Activated CD8-positive, alpha-beta memory T cell treated with anti-CD3 and anti-CD28 coated beads for 36 hours (primary cell): ENCODE data around the gene OR51B5. TPM values are rescaled to one million over a fixed set of nuclear protein-coding genes. Genes with fewer than 3 reads are reported as not detected.

Experiments used
- total RNA-seq, 2 experiments: library from RNA; stranded (reverse); gene quantifications; one replicate each; pipeline ENCODE4 v1.2.3, GENCODE V29; 2021

OR51B5 gene
- total RNA-seq, 2 experiments from 2014 or later = not detected

Other genes starting within 250 kb of the OR51B5 start
- gene OR52A5, start 205.2 kb downstream of the OR51B5 start, total RNA-seq = not detected
- gene OR52A1, start 188.8 kb downstream of the OR51B5 start, total RNA-seq = not detected
- gene OR51V1, start 142.8 kb downstream of the OR51B5 start, total RNA-seq = not detected
- not detected for gene HBB, start 116.5 kb downstream of the OR51B5 start, total RNA-seq
- gene HBD, start 109.0 kb downstream of the OR51B5 start, total RNA-seq = not detected
- gene HBG1, start 93.7 kb downstream of the OR51B5 start, total RNA-seq = not detected
- not detected for gene HBG2, start 88.7 kb downstream of the OR51B5 start, total RNA-seq
- not detected for gene HBE1, start 73.6 kb downstream of the OR51B5 start, total RNA-seq
- gene OR51B4, start 41.6 kb downstream of the OR51B5 start, total RNA-seq = not detected
- not detected for gene OR51B2, start 19.2 kb downstream of the OR51B5 start, total RNA-seq
- not detected for gene OR51B6, start 8.0 kb upstream of the OR51B5 start, total RNA-seq
- gene OR51M1, start 40.3 kb upstream of the OR51B5 start, total RNA-seq = not detected
- not detected for gene OR51Q1, start 78.6 kb upstream of the OR51B5 start, total RNA-seq
- gene OR51I1, start 98.0 kb upstream of the OR51B5 start, total RNA-seq = not detected
- gene OR51I2, start 105.8 kb upstream of the OR51B5 start, total RNA-seq = not detected
- gene OR52D1, start 145.2 kb upstream of the OR51B5 start, total RNA-seq = not detected
- not detected for gene UBQLN3, start 166.4 kb upstream of the OR51B5 start, total RNA-seq
- under 1 TPM in 1 of 2 experiments, not detected in 1; 0.10 TPM for gene UBQLNL, start 173.2 kb upstream of the OR51B5 start, total RNA-seq
- not detected for gene OR52H1, start 205.0 kb upstream of the OR51B5 start, total RNA-seq
- gene OR52B6, start 237.4 kb upstream of the OR51B5 start, total RNA-seq = not detected